Adrenal gland (tissue), 5 donors: ENCODE data around the gene DPEP1.

Experiments
- POLR2A ChIP-seq, 2 donors: fragments of 450-650 bp; IDR thresholded peaks; one replicate each; pipeline ENCODE4 v1.6.1; 2017; ENCODE audit warnings: antibody characterized with exemption in 2 of 2, mild to moderate bottlenecking in 2 of 2, moderate library complexity in 1 of 2
- TF ChIP-seq, protein P1 (sequence below), 6 experiments: fragments of 450-650 bp in 4 of 6; fragments of 200-600 bp in 2 of 6; sonication (generic) in 1 of 6; IDR thresholded peaks; 1 replicate in 5 of 6; 2 replicates in 1 of 6; pipeline versions ENCODE4 v1.5.1 to v1.8.0; 2016 to 2021; ENCODE audit warnings: antibody characterized with exemption in 6 of 6, mild to moderate bottlenecking in 2 of 6, moderate library complexity in 1 of 6
- donor health status: DM: no; HTN: no; CAD: no.

DNA sequence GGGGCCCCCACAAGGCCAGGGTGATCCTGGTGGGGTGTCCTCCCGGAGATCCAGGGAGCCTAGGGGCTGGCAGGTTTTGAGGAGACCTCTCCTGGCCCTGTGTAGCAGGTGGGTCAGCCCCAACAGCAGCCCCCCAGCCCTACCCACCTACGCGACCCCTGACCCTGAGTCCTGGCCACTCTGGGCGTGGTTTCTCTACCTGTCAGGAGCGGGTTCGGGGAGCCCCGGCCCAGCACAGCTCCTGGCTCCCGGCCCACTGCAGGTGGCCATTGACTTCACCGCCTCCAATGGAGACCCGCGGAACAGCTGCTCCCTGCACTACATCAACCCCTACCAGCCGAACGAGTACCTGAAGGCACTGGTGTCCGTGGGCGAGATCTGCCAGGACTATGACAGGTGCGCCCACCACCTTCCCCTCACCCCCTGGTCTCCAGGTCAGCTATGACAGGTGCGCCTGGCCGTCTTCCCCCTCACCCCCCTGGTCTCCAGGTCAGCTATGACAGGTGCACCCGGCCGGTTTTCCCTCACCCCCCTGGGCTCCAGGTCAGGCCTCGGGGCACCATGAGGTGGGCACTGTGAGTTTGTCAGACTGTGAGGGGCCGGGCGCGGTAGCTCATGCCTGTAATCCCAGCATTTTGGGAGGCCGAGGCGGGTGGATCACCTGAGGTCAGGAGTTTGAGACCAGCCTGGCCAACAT is 24.9 kb upstream of the DPEP1 start:
- TF ChIP-seq, protein P1, sequence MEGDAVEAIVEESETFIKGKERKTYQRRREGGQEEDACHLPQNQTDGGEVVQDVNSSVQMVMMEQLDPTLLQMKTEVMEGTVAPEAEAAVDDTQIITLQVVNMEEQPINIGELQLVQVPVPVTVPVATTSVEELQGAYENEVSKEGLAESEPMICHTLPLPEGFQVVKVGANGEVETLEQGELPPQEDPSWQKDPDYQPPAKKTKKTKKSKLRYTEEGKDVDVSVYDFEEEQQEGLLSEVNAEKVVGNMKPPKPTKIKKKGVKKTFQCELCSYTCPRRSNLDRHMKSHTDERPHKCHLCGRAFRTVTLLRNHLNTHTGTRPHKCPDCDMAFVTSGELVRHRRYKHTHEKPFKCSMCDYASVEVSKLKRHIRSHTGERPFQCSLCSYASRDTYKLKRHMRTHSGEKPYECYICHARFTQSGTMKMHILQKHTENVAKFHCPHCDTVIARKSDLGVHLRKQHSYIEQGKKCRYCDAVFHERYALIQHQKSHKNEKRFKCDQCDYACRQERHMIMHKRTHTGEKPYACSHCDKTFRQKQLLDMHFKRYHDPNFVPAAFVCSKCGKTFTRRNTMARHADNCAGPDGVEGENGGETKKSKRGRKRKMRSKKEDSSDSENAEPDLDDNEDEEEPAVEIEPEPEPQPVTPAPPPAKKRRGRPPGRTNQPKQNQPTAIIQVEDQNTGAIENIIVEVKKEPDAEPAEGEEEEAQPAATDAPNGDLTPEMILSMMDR (IDR thresholded peaks at IDR 0.05): no peak
- no peak for TF ChIP-seq POLR2A (IDR thresholded peaks at IDR 0.05)
